ENCODE data around the gene FGFR3.

The FGFR3 gene

GRCh38 chr4:1751919-1752283 lies 41.2 kb upstream of the FGFR3 start:
- H3K27ac Mint-ChIP-seq: no peak overlapping the region
- no peak overlapping the region for H3K4me3 Mint-ChIP-seq
- H3K36me3 Mint-ChIP-seq: no peaks in the 10 kb centered on the region
- H3K4me1 Mint-ChIP-seq (ENCODE audit: low read depth): no peaks in the 10 kb centered on the region
- H3K9me3 Mint-ChIP-seq (ENCODE audit: low read depth): no peaks in the 10 kb centered on the region
- H3K27me3 Mint-ChIP-seq: no peaks in the 10 kb centered on the region

- H3K36me3 Mint-ChIP-seq: no peaks in the 10 kb centered on the region
- no peak overlapping the region for H3K4me3 Mint-ChIP-seq
- H3K9me3 Mint-ChIP-seq (ENCODE audit: low read depth): no peaks in the 10 kb centered on the region
- no peaks in the 10 kb centered on the region for H3K27me3 Mint-ChIP-seq
- H3K4me1 Mint-ChIP-seq (ENCODE audit: low read depth): no peaks in the 10 kb centered on the region
- H3K27ac Mint-ChIP-seq: no peak overlapping the region
Observed at GRCh38 chr4:1752284-1753041, 40.6 kb upstream of the FGFR3 start.

- H3K4me1 Mint-ChIP-seq (ENCODE audit: low read depth): no peaks in the 10 kb centered on the region
- H3K36me3 Mint-ChIP-seq: no peaks in the 10 kb centered on the region
- no peak overlapping the region for H3K27ac Mint-ChIP-seq
- no peak overlapping the region for H3K4me3 Mint-ChIP-seq
- H3K27me3 Mint-ChIP-seq: no peaks in the 10 kb centered on the region
- H3K9me3 Mint-ChIP-seq (ENCODE audit: low read depth): no peaks in the 10 kb centered on the region
Observed at GRCh38 chr4:1753294-1753696, 39.8 kb upstream of the FGFR3 start.

DNA sequence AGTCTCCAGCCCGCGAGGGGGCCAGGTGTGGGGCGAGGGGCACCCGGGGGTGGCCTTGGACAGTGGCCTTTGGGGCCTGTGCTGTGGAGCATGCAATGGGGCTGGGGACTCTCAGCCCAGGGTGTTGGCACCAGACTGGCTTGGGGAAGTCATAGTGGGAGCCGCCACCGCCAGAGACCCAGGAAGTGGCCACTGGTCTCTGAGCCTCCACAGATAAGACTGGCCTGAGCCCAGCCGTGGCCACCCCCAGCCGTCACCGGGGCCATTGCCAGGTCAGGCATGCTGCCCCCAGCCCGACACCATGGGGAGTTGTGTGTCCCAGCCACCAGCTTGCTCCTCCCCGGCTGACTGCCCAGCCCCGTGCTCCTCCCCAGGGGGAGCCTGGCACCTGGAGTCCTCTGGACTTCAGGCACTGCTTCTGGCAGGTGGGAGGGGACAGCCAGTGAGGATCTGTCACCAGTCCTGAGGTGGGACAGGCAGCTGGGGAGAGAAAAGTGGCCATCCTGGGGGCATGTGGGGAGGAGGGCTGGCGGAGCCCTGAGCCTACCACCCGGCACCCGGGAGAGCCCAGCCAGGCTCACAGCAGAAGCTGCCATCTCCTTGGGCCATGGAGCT lies 39.3 kb upstream of the FGFR3 start:
- no peak overlapping the region for H3K27ac Mint-ChIP-seq
- H3K4me3 Mint-ChIP-seq: no peak overlapping the region
- H3K9me3 Mint-ChIP-seq (ENCODE audit: low read depth): no peaks in the 10 kb centered on the region
- no peaks in the 10 kb centered on the region for H3K27me3 Mint-ChIP-seq
- H3K36me3 Mint-ChIP-seq: no peaks in the 10 kb centered on the region
- no peaks in the 10 kb centered on the region for H3K4me1 Mint-ChIP-seq (ENCODE audit: low read depth)

DNA sequence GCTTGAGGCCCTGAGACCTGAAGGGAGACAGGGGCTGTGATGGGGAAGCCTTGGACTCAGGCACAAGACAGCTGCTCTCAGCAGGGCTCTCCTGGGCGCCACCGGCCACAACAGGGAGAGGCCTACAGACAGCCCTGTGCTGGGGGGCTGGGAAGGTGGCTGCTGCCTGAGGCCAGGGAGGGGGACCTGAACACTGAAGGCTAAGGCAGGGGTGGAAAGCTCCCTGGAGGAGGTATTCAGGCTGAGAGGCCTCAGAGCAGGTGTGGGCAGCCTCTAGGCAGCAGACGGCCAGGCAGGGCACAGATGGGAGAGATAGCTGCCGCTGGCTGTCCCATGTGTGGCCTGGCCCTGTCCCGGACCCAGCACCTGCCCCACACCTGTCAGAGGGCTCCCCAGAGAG lies 38.8 kb upstream of the FGFR3 start:
- Mint-ChIP-seq H3K27ac (no peak overlapping the region), H3K27me3 (no peaks in the 10 kb centered on the region), H3K36me3 (no peaks in the 10 kb centered on the region), H3K4me1 (ENCODE audit: low read depth) (no peaks in the 10 kb centered on the region), H3K4me3 (no peak overlapping the region), H3K9me3 (ENCODE audit: low read depth) (no peaks in the 10 kb centered on the region)

DNA sequence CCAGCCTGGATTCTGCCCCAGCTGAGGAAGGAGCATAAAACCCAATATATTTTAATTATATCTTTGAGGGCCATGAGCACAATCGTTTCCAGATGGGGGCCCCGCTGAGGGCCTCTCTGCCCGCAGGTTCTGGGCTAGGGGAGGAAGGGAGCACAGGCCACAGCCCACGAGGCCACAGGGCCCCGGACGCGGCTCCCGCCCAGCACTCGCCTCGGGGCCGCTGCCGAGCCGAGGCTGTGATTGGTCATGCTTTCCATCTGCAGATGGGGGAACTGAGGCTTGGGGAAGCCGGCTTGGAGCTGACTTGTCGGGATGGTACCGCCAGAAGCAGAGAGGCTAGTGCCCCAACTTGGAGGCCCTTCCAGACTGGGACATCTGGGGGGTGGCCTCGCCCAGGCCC lies 37.8 kb upstream of the FGFR3 start:
- Mint-ChIP-seq H3K4me1 (ENCODE audit: low read depth) (no peaks in the 10 kb centered on the region), H3K27me3 (no peaks in the 10 kb centered on the region), H3K9me3 (ENCODE audit: low read depth) (no peaks in the 10 kb centered on the region), H3K36me3 (no peaks in the 10 kb centered on the region), H3K27ac (no peak overlapping the region), H3K4me3 (no peak overlapping the region)

- Mint-ChIP-seq H3K27ac (no peak overlapping the region), H3K4me3 (no peak overlapping the region), H3K9me3 (ENCODE audit: low read depth) (no peaks in the 10 kb centered on the region), H3K4me1 (ENCODE audit: low read depth) (no peaks in the 10 kb centered on the region), H3K27me3 (no peaks in the 10 kb centered on the region), H3K36me3 (no peaks in the 10 kb centered on the region)
Observed at GRCh38 chr4:1756079-1756478, 37.0 kb upstream of the FGFR3 start.

- Mint-ChIP-seq H3K4me3 (no peak overlapping the region), H3K4me1 (ENCODE audit: low read depth) (no peaks in the 10 kb centered on the region), H3K36me3 (no peaks in the 10 kb centered on the region), H3K9me3 (ENCODE audit: low read depth) (no peaks in the 10 kb centered on the region), H3K27me3 (no peaks in the 10 kb centered on the region), H3K27ac (no peak overlapping the region)
Observed at GRCh38 chr4:1756893-1757779, 36.0 kb upstream of the FGFR3 start.

DNA sequence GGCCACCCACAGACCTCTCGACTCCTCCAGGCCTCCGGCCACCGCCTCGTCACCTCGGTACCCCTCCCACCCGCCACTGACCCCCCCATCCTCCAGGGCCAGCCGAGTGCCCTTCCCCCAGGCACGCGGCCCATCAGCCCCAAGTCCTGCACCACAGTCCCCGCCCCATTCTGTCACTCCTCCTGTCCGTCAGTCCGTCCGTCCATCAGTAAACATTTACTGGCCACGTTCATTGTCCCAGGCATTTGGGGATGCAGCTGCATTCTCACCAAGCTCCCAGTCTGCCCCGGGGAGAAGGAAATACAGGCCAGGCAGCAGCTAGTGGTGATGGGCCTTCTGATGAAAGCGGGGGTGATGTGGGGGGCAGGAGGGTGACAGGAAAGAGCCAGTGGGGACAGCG lies 35.3 kb upstream of the FGFR3 start:
- no peaks in the 10 kb centered on the region for H3K4me1 Mint-ChIP-seq (ENCODE audit: low read depth)
- H3K4me3 Mint-ChIP-seq: no peak overlapping the region
- H3K9me3 Mint-ChIP-seq (ENCODE audit: low read depth): no peaks in the 10 kb centered on the region
- no peaks in the 10 kb centered on the region for H3K36me3 Mint-ChIP-seq
- no peak overlapping the region for H3K27ac Mint-ChIP-seq
- no peaks in the 10 kb centered on the region for H3K27me3 Mint-ChIP-seq

DNA sequence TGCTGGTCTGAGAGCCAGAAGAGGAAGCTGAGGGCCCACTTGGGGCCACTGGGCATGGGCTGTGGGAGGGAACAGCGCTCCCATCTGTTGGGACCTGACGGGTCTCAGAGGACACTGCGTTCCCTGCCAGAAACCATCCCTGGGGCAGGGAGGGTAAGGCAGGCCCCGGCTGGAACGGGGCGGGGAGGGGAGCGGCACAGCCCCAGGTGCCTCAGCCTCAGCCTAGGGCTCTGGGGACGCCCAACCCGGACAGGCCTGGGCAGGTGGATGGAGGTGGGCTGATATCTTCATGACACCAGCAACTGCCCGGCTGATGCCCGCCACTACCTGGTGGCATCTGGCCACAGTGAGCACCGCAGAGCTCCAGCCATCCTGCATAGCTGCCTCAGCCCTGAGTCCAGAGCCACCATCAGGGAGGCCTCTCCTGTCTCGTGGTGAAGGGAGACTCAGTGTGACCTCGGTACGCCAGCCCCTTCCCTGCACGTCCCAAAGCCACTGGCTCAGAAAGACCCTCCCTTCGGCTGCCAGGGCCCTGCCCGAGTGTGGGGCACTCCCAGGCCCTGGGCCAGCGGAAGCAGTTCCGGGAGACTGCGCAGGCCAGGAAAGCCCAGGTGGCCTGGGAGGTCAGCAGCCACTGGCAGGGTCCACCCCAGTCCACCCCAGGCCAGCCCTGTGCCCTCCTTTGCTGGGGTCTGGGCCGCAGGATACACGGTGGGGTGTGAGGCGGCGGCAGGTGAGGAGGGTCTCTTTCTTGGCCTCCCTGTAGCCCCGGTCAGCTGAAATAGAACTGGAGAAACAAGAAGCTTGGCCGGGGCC lies 34.6 kb upstream of the FGFR3 start:
- Mint-ChIP-seq H3K9me3 (ENCODE audit: low read depth) (no peaks in the 10 kb centered on the region), H3K4me1 (ENCODE audit: low read depth) (no peaks in the 10 kb centered on the region), H3K27me3 (no peaks in the 10 kb centered on the region), H3K36me3 (no peaks in the 10 kb centered on the region), H3K27ac (no peak overlapping the region), H3K4me3 (no peak overlapping the region)

GRCh38 chr4:1759170-1759817 lies 33.8 kb upstream of the FGFR3 start:
- no peaks in the 10 kb centered on the region for H3K4me1 Mint-ChIP-seq (ENCODE audit: low read depth)
- no peaks in the 10 kb centered on the region for H3K27me3 Mint-ChIP-seq
- no peak overlapping the region for H3K4me3 Mint-ChIP-seq
- H3K9me3 Mint-ChIP-seq (ENCODE audit: low read depth): no peaks in the 10 kb centered on the region
- H3K36me3 Mint-ChIP-seq: no peaks in the 10 kb centered on the region
- H3K27ac Mint-ChIP-seq: no peak overlapping the region

GRCh38 chr4:1759818-1760223 lies 33.3 kb upstream of the FGFR3 start:
- Mint-ChIP-seq H3K27ac (no peak overlapping the region), H3K4me3 (no peak overlapping the region), H3K9me3 (ENCODE audit: low read depth) (no peaks in the 10 kb centered on the region), H3K27me3 (no peaks in the 10 kb centered on the region), H3K4me1 (ENCODE audit: low read depth) (no peaks in the 10 kb centered on the region), H3K36me3 (no peaks in the 10 kb centered on the region)

DNA sequence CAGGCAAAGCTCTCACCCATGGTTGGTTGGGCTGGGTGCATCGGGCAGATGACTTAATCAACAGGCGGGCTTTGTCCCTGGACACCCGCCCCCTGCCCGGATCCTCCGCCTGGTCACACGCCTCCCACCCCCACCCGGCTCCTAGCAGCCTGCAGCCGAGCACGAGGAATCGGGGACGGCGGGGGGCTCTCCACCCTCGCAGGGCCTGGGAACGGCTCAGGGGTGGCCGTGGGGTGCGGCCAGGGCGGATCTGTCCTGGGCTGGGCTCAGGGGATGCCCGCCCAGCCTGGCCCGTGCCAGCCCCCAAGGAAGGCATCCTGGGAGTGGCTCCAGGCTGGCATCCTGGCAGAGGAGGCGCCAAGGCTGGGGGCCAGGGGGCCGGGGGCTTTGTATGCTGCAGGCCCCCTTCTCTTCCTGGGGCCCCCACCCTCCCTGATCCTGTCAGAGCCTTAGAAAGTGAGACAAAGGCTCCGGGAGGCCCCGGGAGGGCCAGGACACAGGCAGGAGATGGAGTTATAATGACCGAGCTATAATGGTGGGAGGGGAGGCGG lies 32.5 kb upstream of the FGFR3 start:
- Mint-ChIP-seq H3K27me3 (no peaks in the 10 kb centered on the region), H3K4me1 (ENCODE audit: low read depth) (no peaks in the 10 kb centered on the region), H3K36me3 (no peaks in the 10 kb centered on the region), H3K9me3 (ENCODE audit: low read depth) (no peaks in the 10 kb centered on the region), H3K27ac (no peak overlapping the region), H3K4me3 (no peak overlapping the region)

- Mint-ChIP-seq H3K36me3 (no peaks in the 10 kb centered on the region), H3K27ac (no peak overlapping the region), H3K4me1 (ENCODE audit: low read depth) (no peaks in the 10 kb centered on the region), H3K27me3 (no peaks in the 10 kb centered on the region), H3K4me3 (no peak overlapping the region), H3K9me3 (ENCODE audit: low read depth) (no peaks in the 10 kb centered on the region)
Observed at GRCh38 chr4:1761130-1761689, 31.9 kb upstream of the FGFR3 start.

Measured in activated naive CD8-positive, alpha-beta T cell (primary cell).